ENCODE measurements around the gene SGCD.
"Not testable (repeated sequence)": the region's sequence is repeated elsewhere in the genome, so short reads cannot be mapped to it uniquely, and the experiment has no call there.

SGCD gene

GRCh38 chr5:156589104-156589945 lies 262.4 kb downstream of the SGCD start:
- DNase-seq, result no peak

- DNase-seq, result no peak
Measured at GRCh38 chr5:156589946-156590216, 262.9 kb downstream of the SGCD start.

GRCh38 chr5:156590978-156591377 lies 264.0 kb downstream of the SGCD start:
- DNase-seq, result no peak

- no peak for DNase-seq
Measured at GRCh38 chr5:156591631-156592030, 264.7 kb downstream of the SGCD start.

GRCh38 chr5:156593546-156593945 lies 266.6 kb downstream of the SGCD start:
- no peak for DNase-seq

GRCh38 chr5:156594406-156594805 lies 267.4 kb downstream of the SGCD start:
- no peak for DNase-seq

- no peak for DNase-seq
Measured at GRCh38 chr5:156595132-156595787, 268.3 kb downstream of the SGCD start.

- DNase-seq, result no peak
Measured at GRCh38 chr5:156597276-156597675, 270.3 kb downstream of the SGCD start.

GRCh38 chr5:156598964-156599363 lies 272.0 kb downstream of the SGCD start:
- no peak for DNase-seq

GRCh38 chr5:156610582-156610981 lies 283.6 kb downstream of the SGCD start:
- DNase-seq, result not testable (repeated sequence)

- no peak for DNase-seq
Measured at GRCh38 chr5:156615901-156616300, 288.9 kb downstream of the SGCD start.

- no peak for DNase-seq
Measured at GRCh38 chr5:156617426-156617825, 290.5 kb downstream of the SGCD start.

GRCh38 chr5:156618601-156619000 lies 291.6 kb downstream of the SGCD start:
- no peak for DNase-seq

- no peak for DNase-seq
Measured at GRCh38 chr5:156621719-156622118, 294.8 kb downstream of the SGCD start.

GRCh38 chr5:156623381-156624040 lies 296.5 kb downstream of the SGCD start:
- no peak for DNase-seq

GRCh38 chr5:156624686-156625085 lies 297.7 kb downstream of the SGCD start:
- no peak for DNase-seq

- DNase-seq, result no peak
Measured at GRCh38 chr5:156628421-156628820, 301.5 kb downstream of the SGCD start.

GRCh38 chr5:156631005-156631404 lies 304.0 kb downstream of the SGCD start:
- DNase-seq, result no peak

GRCh38 chr5:156634301-156634700 lies 307.3 kb downstream of the SGCD start:
- DNase-seq, result no peak

- DNase-seq, result no peak
Measured at GRCh38 chr5:156640691-156641241, 313.8 kb downstream of the SGCD start.

GRCh38 chr5:156641686-156642085 lies 314.7 kb downstream of the SGCD start:
- DNase-seq, result no peak

- DNase-seq, result no peak
Measured at GRCh38 chr5:156647034-156647451, 320.1 kb downstream of the SGCD start.

GRCh38 chr5:156654444-156654843 lies 327.5 kb downstream of the SGCD start:
- no peak for DNase-seq

GRCh38 chr5:156655732-156656131 lies 328.8 kb downstream of the SGCD start:
- DNase-seq, result no peak

Data from NCI-H1436 treated with DMSO at 0.1 percent for 48 hours (cell line).